HG03460 (cell line): ENCODE measurements around the gene TNFSF4.
"Not testable (repeated sequence)": the region's sequence is repeated elsewhere in the genome, so short reads cannot be mapped to it uniquely, and the experiment has no call there.

Experiments
- ATAC-seq: cut with Tn5 transposase; IDR thresholded peaks from one replicate; pipeline ENCODE4 v1.9.1; 2021; ENCODE audit not compliant: unreplicated experiment

The TNFSF4 gene, protein sequence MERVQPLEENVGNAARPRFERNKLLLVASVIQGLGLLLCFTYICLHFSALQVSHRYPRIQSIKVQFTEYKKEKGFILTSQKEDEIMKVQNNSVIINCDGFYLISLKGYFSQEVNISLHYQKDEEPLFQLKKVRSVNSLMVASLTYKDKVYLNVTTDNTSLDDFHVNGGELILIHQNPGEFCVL

DNA sequence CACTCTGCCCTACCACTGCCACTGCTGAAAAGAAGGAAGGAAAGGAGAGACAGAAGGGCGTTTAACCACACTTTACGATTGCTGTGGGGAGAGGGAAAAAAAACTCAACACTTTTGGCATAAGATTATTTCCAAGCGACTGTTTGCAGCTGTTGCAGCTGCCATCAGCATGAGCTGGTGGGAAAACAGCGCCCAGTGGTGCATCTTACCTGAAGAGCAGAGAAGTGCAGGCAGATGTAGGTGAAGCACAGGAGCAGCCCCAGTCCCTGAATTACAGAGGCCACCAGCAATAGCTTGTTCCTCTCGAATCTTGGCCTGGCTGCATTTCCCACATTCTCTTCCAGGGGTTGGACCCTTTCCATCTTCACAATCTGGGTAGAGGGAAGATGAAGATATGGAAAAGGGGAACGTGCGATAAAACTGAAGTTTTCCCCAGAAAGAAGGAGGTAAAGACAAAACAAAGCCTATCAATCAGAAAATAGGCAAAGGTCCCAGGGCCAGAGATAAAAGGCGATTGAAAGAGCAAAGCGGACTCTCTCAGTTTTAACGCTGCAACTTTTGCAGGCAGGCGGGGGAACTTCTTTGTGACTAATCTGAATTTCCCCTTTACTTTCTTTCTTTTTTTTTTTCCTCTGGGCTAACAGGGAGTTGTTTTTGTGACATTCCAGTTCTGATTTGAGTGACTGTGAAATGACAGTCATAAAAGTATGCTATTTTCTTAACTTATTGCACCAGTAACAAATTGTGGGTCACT, at the start of gene TNFSF4:
Gene TNFSF4, minus strand, starts transcription at position 516 of the 753 bp plus-strand sequence. Its CDS starts 155 bp downstream, at position 361.
- no peak for ATAC-seq

DNA sequence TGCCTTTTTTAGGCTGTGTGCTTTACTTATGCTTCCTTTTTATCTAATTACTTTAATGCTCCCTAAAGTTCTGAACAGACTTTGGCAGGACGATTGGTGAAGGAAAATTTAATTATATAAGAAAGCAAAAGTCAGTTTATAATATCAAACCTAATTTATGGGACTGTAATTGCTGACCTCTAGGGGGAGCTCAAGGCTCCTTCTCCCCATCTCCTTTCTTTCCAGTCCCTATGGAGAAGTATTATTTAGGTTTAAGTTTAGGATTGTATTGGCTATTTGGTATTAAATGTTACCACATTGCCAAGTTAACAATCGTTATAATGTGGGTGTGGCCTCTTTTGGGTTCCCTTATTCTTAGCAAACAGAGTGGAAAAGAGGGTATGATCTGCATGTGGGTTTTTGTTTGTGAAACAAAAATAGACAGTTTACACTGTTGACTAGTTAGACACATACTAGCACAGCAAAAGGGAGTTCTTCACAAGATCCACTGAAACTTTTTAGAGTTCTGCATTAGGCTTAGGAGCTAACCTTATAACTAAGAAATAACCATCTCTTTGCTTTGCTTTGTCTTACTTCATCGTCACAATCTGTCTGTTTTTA, 48.2 kb upstream of the TNFSF4 start:
- no peak for ATAC-seq

DNA sequence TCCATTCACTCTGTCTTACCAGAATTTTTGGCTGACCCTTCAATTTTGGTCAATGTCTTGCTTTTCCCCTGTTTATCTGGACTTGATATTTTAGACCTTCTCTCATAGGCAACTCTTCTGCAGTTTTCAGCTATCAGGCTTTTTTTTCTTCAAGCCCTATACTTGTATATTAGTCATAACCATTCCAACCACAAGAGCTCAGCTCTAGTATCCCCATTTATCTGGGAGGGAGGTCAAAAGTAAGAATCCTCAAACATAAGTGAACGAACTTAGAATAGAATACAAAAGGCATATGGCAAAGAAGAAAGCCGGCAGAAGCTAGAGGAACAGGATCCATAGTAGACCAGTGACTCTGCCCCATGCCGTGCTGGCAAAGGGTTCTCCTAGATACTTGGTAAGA, 45.9 kb upstream of the TNFSF4 start:
- ATAC-seq = no peak

DNA sequence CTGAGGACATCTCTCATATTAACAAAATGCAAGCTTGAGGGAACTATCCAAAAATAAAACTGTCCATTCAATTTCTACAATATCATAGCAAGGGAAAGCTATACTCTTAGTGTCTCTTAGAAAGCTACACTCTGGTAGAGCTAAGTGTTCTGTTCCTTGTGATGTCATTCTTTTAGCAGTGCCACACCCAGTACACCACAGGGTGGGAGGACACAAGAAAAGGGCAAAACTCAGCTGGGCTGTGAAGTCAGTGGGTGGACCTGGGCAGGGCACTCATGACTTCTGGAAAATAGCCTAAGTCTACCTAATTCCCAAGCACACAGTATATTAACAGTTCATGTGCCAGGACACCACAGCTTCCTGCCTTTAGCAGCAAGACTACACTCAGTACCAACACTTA, 42.2 kb upstream of the TNFSF4 start:
- no peak for ATAC-seq

DNA sequence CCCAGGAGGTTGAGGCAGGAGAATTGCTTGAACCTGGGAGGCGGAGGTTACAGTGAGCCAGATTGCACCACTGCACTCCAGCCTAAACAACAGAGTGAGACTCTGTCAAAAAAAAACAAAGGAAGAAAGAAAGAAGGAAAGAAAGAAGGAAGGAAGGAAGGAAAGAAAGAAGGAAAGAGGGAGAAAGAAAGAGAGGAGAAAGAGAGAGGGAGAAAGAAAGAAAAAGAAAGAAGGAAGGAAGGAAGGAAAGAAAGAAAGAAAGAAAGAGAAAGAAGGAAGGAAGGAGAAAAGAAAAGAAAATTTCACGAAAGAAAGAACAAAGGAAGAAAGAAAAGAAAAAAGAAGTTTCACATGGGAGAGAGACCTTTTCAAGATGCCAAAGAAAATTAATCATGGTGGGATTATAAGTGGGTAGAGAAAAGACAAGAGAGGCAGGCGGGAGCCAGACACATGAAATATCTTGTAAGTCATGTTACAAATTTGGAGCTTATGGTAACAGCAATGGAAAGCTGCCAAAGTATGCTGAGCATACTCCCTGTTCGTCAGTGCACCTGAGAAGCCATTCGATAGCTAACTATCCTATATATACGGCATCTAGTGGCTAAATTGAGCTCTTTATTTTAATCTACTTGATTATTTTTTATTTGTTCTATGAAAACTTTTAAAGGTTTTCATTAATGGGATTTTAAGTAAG, 41.3 kb upstream of the TNFSF4 start:
- ATAC-seq = no peak

DNA sequence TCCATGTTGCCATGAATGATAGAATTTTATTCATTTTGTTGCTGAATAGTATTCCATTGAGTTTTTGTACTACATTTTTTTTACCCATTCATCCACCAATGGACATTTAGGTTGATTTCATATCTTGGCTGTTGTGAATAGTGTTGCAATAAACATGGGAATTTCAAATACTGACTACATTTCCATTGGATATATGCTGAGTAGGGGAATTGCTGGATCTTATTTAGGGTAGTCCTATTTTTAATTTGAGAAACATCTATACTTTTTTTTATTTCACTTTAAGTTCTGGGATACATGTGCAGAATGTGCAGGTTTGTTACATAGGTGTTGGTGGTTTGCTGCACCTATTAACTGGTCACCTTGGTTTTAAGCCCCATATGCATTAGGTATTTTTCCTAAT, 38.8 kb upstream of the TNFSF4 start:
- no peak for ATAC-seq

DNA sequence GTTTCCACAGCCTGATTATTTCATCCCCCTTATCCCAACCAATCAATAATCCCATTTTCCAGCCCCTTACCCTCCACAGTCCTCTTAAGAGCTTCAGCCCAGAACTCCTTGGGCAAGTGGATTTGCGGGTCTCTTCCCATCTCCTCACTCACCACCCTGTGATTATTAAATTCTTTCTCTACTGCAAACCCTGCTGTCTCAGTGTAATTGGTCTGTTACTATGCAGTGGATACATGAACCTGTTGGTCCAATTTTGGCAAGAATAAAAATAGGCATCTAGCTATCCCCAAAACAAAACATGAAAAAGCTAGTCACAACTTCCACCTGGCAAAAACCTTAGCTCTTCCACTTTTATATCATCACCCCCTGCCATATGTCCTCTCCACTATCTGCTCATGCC, 36.2 kb upstream of the TNFSF4 start:
- no peak for ATAC-seq

DNA sequence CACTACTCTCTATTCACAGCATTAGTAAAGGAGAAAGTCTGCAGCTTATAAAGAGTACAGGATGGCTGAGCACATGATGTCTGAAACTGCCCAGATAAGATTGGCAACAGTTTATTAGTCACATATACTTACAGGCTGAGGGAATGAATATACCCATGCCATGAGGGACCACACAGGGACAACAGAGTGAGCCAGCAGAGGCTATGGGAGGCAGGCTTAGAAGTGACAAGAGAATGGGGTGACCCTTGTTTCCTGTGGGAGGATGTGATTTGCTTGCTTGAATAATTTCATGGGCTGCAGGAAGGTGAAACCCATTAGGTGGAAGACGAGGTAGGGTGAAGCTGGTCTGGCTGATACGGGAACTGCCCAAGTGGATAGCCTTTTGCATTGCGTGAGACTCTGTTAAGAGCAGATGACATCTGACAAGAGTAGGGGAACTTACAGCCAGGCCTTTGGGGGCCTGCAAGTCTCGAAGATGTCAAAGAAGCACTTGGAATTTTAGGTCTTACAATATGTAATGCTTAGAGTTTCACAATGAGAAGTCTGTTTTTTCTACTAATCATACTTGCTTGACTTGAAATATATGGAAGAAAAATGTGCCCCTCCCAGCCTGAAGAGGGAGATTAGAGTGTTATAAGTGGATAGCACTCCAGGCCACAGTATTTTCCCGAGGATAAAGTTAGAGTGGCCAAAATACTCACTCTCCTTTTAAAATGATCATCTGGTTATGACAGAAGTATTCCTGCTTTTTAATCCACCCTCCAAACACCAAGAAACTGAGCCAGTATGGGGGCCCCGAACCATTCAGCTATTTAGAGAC, 34.6 kb upstream of the TNFSF4 start:
- ATAC-seq = no peak

DNA sequence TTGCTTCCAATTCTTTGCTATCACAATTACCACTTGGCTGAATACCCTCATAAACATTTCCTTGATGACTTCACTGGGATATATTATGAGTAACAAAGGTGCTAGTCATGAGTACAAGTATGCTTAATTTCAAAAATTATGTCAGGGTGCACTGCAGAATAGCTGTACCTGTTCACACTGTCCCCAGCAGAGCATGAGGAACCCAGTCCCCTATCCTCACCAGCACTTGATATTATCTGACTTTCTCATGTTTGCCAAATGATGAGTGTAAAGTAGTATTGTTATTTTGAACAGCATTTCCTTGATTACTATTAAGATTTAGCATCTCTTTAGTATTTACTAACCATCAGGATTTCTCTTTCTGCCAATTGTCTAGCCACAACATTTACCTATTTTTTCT, 33.5 kb upstream of the TNFSF4 start:
- no peak for ATAC-seq

DNA sequence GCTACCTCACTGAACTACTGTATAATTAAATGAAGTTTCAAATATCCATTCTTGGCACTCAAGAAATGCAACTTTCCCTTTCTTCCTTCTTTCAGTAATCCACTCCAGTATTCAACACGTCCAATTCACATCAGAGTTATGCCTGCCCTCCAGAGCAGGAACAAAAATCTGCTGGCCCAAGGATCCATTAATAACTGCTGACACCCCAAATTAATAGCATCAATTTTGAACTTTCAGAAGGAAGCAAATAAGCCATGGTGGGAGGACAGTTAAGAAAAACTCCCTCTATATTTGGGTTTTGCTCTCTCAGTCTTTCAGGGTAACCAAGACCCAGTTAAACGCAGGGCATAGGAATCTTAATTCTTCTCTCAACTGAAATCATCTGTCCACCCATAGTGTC, 31.9 kb upstream of the TNFSF4 start:
- no peak for ATAC-seq

DNA sequence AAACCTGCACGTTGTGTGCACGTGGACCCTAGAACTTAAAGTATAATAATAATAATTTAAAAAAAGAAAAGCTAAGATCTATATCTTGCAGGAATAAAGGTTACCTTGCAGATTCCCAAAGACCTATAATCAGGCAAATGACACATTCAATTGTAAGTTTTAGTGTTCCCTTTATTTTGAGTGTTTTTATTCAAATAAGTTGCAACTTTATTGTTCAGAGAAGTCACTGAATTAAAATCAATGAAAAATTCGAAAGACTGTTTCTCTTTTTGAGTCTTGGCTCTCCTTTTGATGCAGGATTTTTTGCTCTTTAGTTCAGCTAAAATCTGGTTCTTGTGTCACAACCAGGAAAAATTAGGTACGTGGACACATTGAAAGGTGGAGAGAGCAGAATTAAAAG, 27.8 kb upstream of the TNFSF4 start:
- ATAC-seq = no peak

DNA sequence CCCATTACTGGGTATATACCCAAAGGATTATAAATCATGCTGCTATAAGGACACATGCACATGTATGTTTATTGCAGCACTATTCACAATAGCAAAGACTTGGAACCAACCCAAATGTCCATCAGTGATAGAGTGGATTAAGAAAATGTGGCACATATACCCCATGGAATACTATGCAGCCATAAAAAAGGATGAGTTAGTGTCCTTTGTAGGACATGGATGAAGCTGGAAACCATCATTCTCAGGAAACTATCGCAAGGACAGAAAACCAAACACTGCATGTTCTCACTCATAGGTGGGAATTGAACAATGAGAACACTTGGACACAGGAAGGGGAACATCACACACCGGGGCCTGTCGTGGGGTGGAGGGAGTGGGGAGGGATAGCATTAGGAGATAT, 27.3 kb upstream of the TNFSF4 start:
- ATAC-seq = not testable (repeated sequence)

DNA sequence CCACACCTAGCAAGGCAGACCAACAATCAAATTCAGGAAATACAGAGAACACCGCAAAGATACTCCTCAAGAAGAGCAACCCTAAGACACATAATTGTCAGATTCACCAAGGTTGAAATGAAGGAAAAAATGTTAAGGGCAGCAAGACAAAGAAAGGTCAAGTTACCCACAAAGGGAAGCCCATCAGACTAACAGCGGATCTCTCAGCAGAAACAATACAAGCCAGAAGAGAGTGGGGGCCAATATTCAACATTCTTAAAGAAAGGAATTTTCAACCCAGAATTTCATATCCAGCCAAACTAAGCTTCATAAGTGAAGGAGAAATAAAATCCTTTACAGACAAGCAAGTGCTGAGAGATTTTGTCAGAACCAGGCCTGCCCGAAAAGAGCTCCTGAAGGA, 21.9 kb upstream of the TNFSF4 start:
- ATAC-seq = not testable (repeated sequence)

DNA sequence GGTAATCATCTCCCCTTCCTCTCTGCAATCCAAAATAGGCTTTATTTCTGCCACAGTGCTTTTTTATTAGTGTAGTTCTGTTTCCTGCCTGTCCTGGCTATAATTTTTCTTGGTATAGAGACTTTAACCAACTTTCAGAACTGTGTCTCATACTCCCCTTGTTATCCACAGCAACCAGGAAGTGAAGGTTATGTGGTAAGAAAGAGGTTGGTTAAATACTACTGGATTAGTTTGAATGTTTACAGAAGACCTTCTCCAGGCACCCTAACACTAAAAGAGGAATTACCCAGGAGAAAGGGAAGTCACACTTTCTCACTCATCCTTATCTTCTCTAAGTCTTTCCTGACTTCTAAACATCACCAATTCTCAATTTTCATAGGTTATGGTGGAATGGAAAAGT, 17.8 kb upstream of the TNFSF4 start:
- ATAC-seq = no peak

DNA sequence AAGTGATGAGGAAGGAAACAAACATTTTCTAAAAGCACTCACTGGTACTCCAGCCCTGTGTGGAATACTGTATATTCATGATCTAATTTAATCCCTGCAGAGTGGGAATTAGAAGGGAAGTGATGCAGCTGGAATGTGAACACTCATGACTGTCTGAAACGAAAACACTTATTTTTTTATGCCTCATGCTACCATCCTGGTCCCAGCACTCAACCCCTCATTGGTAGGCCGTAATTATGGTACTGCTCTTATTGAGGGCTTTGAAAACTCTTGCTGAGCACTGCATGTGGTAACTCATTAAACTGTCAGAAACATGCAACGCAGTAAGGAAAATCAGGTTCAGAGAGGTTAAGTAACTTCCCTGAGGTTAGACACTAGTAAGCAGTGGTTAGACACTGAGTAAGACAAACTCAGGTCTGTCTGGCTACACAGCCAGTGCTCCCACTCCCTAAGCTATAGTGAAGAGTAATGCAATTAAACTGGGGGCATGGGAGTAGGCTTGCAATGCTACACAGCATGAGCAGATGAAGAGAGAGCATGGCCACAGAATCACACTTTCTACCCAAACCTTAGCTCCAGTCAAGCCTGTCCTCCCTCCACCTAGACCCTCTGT, 17.3 kb upstream of the TNFSF4 start:
- ATAC-seq = no peak

DNA sequence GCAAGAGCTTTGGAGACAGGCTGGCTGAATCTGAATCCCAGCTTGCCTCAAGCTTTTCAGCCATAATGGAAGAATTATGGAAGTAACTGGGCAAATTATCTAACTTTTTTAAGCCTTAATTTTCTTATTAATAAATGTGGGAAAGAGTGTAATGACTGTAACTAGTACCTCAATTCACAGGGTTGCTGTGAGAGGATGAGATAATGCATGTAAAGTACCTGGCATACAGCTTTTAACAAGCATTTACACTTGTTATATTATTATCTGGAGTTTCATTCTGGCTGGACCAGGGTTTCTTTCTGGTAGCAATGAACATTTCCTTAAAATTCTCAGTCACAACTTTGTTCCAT, 15.9 kb upstream of the TNFSF4 start:
- no peak for ATAC-seq

DNA sequence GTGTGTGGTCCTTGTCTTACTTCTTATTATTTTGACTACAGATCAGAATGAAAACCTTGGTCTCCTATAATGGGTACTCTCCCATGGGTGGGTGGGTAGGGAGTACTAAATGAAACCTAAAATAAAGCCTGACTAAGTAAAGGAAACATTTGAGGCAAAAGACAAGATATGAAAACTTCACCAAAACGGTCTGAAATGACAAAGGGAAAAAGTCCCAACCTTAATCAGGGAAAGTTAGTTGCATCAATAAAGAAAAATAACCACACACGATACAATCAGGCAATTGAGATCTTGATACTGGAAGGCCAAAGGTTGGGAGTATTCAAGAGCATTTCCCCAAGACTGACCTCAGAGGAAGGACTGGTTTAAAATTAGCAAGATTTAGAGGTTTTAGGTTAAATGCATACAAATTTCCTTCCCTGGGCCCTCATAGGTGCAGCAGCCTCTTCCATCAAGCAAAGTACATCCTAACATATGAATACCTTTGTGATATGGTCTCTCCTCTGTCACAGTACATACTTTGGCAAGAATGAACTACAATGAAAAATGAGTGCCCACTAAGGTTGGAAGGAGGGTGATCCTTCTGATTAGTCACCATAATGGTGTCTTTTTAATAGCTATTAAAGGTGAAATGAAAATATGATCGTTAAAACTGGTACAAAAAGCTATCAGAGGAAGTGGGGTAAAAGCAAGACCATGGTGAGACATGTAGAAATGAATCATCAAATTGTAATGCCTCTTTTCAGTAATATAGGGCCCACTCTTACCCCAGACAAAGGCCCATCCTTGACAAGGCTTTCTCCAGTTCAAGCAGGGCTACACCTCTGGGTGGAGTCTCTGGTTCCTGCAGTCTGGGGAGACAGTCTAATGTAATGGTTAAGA, 15.3 kb upstream of the TNFSF4 start:
- ATAC-seq = no peak

DNA sequence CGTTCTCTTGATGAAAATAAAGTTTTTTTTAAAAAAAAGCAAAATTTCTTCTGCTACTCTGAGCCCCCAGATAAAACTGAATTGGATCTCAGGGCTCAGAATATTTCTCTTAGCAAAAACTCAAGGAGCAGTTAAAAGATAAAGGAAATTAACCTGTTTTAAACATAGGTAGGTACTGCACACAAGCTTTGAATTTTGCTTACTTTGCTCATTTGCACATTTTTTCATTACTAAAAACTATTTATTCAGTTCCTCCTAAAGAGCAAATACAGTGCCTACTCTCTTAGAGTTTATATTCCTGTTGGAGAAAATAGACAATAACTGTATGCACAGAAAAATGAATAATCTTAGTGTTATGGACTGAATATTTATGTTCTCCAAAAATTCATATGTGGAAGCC, 13.0 kb upstream of the TNFSF4 start:
- ATAC-seq = no peak

DNA sequence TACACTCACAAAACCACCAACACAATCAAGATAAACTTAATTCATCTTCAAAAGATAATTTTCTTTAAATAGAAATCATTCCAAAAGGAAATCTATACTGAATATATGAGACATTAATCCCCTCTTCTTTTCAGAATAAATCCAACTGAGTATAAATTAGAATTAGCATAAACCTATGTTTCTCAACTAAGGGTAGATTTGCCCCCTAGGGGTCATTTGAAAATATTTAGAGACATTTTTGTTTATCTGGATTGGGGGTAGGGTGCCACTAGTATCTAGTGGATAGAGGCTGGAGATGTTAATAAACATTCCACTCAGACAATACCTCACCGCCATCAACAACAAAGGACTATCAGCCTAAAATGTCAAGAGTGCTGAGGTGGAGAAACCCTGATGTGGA, 6.5 kb upstream of the TNFSF4 start:
- ATAC-seq = no peak
